ENCODE measurements around the gene JADE3.

JADE3 gene

DNA sequence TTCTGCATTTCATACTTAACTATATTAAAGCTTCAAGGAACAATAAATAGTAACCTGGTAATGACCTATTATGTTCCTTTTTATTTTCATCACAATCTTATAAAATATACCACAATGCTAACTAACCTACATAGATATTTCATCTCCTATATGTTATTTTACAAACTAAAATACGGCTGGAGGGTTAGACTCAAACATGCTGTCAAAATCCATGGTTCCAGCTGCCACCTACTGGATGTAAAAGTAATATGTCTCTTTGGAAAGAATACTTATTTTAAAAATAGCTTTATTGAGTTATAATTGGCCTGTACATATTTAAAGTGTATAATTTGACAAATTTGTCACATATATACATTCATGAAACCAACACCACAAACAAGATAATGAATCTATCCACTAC is 181.0 kb downstream of the JADE3 start:
- TF ChIP-seq ZNF274 (IDR thresholded peaks at IDR 0.05; ENCODE audit: low read depth, low read length) = no peak

DNA sequence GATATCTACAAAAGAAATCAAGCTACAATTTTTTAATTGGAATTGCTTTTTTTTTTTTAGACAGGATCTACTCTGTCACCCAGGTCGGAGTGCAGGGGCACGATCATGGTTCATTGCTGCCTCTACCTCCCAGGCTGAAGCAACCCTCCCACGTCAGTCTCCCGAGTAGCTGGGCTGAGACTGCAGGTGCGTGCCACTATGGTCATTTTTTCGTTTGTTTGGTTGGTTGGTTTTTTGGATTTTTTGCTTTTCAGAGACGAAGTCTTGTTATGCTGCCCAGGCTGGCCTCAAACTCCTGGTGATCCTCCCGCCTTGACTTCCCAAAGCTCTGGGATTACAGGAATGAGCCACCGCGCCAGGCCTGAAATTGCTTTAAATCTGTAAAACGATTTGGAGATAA is 181.6 kb downstream of the JADE3 start:
- H3K4me3 ChIP-seq (ENCODE audit: low read length) = no peak overlapping the region

More for the DNA sequence above, 181.0 kb downstream of the JADE3 start:
- H3K4me3 ChIP-seq (ENCODE audit: low read length) = no peak overlapping the region

DNA sequence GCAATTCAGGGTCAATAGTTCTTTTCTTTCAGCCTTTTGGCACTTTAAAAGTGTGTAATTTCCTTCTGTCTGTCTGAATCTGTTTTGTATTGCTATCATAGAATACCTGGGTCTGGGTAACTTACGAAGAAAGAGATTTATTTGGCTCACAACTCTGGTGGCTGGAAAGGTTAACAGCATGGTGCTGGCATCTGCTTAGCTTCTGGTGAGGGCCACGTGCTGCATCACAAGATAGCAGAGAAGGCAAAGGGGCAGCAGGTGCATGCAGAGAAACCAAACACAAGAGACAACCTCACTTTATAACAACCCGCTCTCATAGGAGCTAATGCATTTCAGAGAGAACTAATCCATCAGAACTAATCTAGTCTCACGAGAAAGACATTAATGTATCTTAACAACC is 184.8 kb downstream of the JADE3 start:
- TF ChIP-seq ZNF274 (IDR thresholded peaks at IDR 0.05; ENCODE audit: low read depth, low read length) = no peak
- H3K4me3 ChIP-seq (ENCODE audit: low read length) = no peak overlapping the region

More for the DNA sequence above, 181.6 kb downstream of the JADE3 start:
- TF ChIP-seq ZNF274 (IDR thresholded peaks at IDR 0.05; ENCODE audit: low read depth, low read length) = no peak

DNA sequence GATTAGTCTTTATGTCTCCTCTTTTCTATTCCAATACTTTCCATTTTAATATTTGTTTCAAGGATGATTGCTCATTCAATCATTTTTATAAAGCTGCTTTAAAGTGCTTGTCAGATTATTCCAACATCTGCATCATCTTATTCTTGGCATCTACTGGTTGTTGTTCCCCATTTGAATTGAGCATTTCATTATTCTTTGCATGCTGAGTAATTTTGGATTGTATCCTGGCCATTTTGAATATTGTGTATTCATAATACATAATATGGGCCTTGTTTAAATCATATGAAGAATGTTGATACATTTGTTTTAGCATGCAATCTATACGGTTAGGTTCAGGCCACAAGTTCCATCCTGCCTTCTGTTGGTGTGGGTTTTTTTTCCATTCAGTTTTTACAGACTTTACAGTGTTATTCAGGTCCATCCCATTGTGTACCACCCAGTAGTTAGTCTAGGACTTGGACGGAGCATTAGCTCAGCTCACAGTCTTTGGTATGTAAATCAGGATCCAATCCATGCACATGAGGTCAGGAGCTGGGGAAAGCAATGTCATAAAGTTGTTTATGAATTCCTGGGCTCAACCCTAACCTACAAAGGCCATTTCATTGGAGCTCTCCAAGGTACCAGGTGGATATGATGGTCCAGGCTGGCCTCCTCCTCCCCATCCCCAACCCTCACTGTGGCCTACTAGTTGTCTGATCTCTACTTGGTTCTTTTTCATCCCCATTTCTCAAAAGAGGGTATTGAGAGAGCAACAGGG is 186.3 kb downstream of the JADE3 start:
- no peak for TF ChIP-seq ZNF274 (IDR thresholded peaks at IDR 0.05; ENCODE audit: low read depth, low read length)
- H3K4me3 ChIP-seq (ENCODE audit: low read length) = no peak overlapping the region

DNA sequence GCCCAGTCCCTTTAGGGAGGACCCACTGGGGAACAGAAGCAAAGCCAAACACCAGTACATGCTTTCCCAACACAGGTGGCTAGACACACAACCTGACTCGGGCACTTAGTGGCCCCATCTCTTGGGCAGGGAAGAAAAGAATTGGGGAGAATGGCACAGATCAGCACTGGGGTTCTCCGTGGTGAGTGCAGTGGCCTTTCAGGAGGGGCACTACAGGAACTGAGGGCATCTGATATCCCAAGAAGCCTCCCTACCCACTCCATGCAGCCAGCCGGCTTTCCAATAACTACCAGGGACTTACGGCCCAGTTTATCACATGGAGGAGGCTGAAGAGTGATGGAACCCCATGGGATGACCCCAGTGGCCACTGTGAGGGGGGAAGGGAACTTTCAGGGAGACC is 189.0 kb downstream of the JADE3 start:
- TF ChIP-seq ZNF274 (IDR thresholded peaks at IDR 0.05; ENCODE audit: low read depth, low read length) = no peak
- no peak overlapping the region for H3K4me3 ChIP-seq (ENCODE audit: low read length)

Measured in GM08714 (cell line).